A549 treated with RU486 at 1 μM for 4 hours (cell line): ENCODE results near the gene PCGF5. TPM values are rescaled to one million over a fixed set of nuclear protein-coding genes. Genes with fewer than 3 reads are reported as not detected.

ENCODE experiments used
- total RNA-seq: library from RNA; stranded (reverse); fragments of 200-300 nt; extraction: Qiagen RNA extraction; gene quantifications from 5 replicates; pipeline ENCODE4 v1.2.3, GENCODE V29; 2022; ENCODE audit warnings: low read depth

Gene PCGF5
- 30.6 to 36.9 TPM (median 35.2 TPM) in 5 replicates for total RNA-seq

DNA sequence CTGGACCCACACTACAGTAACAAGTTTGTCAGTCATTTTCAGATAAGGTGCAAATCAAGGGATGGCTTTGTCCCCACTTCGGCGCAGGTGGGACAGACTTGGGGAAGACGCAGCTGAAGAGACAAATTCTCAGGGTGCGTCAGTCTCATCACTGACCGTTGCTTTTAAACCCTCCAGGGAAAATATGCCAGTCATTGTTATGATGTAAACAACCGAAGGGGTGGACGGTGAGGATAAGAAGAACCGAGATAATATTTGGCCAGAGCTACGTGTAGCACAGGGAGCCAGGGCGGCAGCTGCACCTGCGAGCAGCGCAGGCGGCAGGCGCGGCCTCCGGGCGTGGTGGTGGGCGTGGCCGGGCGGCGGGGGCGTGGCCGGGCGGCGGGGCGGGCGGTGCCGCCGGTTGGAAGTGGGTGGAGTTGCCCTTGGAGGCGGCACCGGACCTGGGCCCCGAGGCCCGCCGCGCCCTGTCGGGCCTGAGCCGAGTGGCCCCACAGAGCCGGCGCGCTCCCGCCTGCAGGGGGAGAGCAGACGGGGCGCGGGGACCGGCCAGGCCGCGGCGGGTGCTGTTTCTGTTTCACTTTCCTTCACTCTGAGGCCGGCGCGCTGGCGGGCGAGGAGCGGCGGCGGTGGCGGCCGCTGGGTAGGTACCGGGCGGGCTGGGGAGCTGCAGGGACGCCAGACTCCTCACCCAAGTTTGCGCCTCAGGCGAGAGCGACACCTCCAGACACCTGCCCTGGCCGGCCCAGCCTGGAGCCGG lies at the start of gene PCGF5:
PCGF5 (plus strand) TSS at position 470 of the 760 bp plus-strand sequence. CDS start 2,209 bp downstream, outside the sequence.

Other genes starting within 250 kb of the PCGF5 start
- 1.2 to 4.0 TPM (median 3.7 TPM) in 5 replicates for gene HECTD2, start 189.7 kb downstream of the PCGF5 start, total RNA-seq